ENCODE data around the gene C2orf76.

Gene C2orf76

DNA sequence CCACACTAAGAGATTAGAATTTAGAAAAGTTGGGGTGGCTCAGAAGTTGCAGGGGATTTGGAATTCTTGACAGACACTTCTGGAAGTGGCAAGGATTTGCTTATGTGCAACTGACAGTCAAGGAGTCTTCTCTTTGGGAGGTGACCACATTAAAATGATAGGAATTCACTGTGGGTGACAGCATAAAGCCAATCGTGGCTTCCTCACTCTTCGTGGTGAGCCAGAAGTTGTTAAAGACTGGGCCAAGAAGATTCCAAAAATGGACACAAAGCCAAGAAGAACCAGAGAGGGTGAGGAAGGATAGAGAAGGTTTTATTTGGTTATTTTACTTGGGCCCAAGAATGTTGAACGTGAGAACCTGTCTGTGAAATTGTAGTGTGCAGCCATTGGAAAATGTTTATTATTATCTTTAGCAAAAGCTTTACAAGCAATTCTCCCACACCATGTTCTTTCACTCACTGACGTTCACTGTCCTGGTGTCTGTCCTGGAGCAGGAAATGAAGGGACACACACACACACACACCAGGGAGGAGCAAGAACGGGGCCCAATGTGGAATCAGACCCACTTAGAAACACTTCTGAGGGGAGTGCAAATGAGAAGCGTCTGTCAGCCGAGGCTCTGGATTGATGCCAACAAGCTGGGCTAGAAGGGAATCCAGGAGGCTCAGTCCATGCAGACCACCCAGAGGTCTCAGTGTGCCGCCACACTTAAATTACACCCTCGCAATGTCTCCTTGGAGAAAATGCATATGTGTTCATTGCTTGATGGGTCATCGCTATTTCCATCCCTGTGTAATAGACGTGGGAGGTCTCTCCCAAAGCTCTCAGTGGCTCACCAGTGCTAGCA is 105.8 kb downstream of the C2orf76 start:
- DNase-seq = peak; percentile 2

DNA sequence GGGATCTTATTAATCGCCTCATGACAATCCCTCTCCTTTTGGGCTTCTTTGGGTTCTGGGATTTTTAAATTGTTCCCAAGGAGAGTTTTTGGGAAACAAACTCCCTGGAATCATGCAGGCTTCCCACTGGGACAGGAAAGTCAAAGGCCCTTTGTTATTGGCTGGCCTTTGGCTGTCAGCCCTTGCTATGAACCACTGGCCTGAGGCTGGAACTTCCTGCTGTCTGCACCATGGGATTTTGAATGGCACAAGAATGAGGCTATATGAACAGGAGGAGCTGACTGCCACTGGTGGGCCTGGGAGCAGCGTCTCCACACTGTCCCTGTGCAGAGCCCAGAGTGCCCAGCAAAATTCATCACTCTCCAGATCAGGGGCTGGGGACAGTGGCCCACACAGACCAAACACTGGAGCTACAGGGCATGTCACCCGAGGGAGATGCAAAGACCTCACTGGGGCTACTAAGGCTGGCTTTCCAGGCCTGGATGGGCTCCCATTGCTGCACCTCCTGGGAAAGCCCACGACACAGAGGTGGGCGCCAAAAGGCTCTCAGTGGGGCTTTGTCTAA is 107.3 kb downstream of the C2orf76 start:
- no peak for DNase-seq

GRCh38 chr2:119257198-119257597 is 109.4 kb downstream of the C2orf76 start:
- DNase-seq = no peak

DNA sequence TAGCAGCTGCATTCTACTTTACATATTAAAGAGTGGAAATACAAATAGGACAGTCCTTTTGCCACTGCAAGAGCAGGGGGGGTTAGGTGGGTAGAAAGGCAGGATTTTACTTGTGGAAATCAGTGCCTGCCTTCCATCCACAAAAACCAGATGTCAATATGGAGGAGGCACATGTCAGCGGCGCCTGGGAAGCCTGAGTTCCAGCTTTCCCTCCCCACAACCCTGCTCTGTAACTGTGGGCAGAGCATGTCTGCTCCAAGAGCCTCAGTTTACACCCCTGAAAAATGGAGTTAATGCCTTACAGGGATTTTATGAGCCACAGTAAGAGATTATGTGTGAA is 110.1 kb downstream of the C2orf76 start:
- no peak for DNase-seq

DNA sequence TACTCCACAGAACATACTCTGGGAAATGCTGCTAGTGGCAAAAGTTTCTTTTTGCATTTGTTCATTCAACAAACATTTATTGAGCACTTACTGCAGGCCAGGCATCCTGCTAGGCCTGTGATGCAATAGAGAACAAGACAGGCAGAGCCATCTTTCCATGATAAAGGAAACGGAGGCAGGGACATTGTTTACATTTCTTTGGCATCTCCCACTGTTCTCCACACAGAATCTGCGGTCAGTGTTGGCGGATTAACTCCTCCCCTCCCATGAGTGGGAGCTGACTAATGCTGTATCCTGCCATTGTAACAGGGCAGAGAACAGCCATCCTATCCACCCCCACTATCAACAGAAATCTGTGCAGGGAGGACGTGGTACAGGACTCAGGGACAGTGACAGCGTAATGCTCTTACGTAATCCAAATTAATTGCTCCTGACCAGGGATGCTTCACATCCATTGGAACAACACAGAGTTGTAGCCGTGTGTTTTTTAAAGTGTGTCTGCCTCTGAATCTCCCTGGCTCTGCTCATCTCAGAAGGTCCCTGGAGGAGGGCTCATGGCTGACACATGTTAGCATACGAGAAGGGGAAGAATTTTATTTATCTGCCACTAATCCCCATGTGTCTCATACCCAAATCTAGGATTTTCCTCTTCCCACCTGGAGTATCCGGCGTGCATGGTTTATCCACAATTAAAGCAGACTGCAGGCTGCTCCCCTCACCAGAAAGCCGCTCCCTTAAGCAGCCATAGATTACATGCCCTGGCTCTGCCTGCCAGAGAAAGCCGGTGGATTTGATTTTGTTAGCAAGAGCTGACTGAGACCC is 110.7 kb downstream of the C2orf76 start:
- no peak for DNase-seq

DNA sequence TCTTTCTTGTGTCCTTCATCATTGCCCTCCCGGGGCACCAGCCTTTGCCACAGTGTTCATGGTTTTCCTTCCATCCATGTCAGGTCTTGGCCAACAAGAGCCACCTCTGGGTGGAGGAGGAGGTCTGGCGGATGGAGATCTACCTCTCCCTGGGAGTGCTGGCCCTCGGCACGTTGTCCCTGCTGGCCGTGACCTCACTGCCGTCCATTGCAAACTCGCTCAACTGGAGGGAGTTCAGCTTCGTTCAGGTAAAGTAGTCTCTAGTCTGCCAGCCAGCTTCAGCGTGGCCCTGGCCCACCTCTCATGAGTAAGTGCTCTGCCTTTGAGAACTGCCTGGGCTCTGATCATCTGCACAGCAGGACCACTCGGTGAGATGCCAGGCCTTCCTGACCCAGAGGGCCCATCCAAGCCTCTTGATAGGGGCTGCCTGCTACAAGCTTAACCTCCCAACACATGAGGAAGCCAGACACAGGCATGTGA is 112.0 kb downstream of the C2orf76 start:
- no peak for DNase-seq

GRCh38 chr2:119253760-119254600 is 112.7 kb downstream of the C2orf76 start:
- no peak for DNase-seq

GRCh38 chr2:119253114-119253702 is 113.4 kb downstream of the C2orf76 start:
- no peak for DNase-seq

All from NCI-H1105 (cell line).